Epithelial cell of esophagus (primary cell): ENCODE data around the gene ROM1.

Experiments used
- DNase-seq: peaks from one replicate; pipeline ENCODE4 v3.0.0; 2010; ENCODE audit warnings: low read depth
- H3K4me3 ChIP-seq: 2 replicates; pipeline ENCODE4 v1.5.1; 2011; ENCODE audit warnings: mild to moderate bottlenecking, low read length, control low read depth
- CTCF ChIP-seq: IDR thresholded peaks from 2 replicates; pipeline ENCODE4 v1.5.1; 2011; ENCODE audit warnings: low read depth, mild to moderate bottlenecking, low read length, control low read depth, inconsistent platforms; ENCODE audit not compliant: insufficient read depth; ENCODE audit errors: missing control alignments

The ROM1 gene

GRCh38 chr11:62573006-62573591 is 40.0 kb upstream of the ROM1 start:
- DNase-seq = no peak
- H3K4me3 ChIP-seq = peak overlapping the region; percentile 99
- TF ChIP-seq CTCF = no peak

- no peak for TF ChIP-seq CTCF
- H3K4me3 ChIP-seq = peak within 1 kb of the TSS; percentile 99
- peak; percentile 100 for DNase-seq
Observed at GRCh38 chr11:62573592-62574362, 39.3 kb upstream of the ROM1 start, which contains the start of gene EEF1G. Gene EEF1G (minus strand): TSS chr11:62573891. CDS start chr11:62573842, 49 bp downstream.

GRCh38 chr11:62574363-62575071 is 38.5 kb upstream of the ROM1 start:
- H3K4me3 ChIP-seq = peak overlapping the region; percentile 99
- no peak for DNase-seq
- TF ChIP-seq CTCF = no peak

- no peak for DNase-seq
- TF ChIP-seq CTCF = no peak
- H3K4me3 ChIP-seq = no peak overlapping the region
Observed at GRCh38 chr11:62575156-62575555, 37.9 kb upstream of the ROM1 start.

GRCh38 chr11:62575837-62576236 is 37.2 kb upstream of the ROM1 start:
- DNase-seq = no peak
- no peak overlapping the region for H3K4me3 ChIP-seq
- no peak for TF ChIP-seq CTCF

GRCh38 chr11:62577046-62577714 is 35.9 kb upstream of the ROM1 start:
- DNase-seq = no peak
- no peak for TF ChIP-seq CTCF
- no peak overlapping the region for H3K4me3 ChIP-seq
